VCaP (cell line): ENCODE measurements around the gene RNGTT.

ENCODE experiments used
- H3K27ac ChIP-seq: fragments of 450-650 bp; 2 replicates; pipeline ENCODE4 v1.5.1; 2017
- TF ChIP-seq, protein P1 (sequence below): fragments of 450-650 bp; conservative IDR thresholded peaks from 2 replicates; pipeline ENCODE4 v1.5.1; 2017; ENCODE audit warnings: mild to moderate bottlenecking, moderate library complexity

Gene RNGTT

DNA sequence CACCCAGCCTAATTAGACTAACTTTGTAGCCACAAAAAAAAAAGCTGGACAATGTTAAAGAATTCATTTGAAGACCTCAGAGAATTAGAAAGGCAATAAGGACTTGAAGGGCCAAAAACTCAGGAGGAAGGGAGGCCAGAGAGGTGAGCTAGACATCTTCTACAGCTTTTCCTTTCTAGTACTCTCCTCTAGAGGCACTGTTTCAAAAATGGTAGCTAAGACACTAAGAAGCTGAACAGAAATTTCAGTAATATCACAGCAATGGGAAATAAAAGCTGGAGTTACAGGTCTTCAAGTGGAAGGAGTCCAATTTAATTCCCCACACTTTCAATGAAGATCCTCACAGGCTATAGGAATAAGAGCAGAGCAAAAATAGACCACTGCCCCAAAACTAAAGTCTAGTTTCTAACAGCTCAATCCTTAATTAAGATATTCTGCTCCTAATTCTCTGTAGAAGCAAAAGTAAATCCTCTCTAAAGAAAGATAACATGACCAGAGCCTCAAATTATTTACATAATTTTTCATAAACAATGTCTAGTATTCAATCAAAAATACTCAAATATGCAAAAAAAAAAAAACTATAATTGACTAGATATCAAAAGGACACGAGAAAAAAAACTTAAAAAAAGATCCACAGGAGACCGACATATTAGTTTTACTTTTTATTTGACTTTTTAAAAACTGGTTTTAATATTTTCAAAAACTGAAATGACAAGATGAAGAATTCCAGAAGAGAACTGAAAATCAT lies 63.7 kb downstream of the RNGTT start:
- TF ChIP-seq, protein P1, sequence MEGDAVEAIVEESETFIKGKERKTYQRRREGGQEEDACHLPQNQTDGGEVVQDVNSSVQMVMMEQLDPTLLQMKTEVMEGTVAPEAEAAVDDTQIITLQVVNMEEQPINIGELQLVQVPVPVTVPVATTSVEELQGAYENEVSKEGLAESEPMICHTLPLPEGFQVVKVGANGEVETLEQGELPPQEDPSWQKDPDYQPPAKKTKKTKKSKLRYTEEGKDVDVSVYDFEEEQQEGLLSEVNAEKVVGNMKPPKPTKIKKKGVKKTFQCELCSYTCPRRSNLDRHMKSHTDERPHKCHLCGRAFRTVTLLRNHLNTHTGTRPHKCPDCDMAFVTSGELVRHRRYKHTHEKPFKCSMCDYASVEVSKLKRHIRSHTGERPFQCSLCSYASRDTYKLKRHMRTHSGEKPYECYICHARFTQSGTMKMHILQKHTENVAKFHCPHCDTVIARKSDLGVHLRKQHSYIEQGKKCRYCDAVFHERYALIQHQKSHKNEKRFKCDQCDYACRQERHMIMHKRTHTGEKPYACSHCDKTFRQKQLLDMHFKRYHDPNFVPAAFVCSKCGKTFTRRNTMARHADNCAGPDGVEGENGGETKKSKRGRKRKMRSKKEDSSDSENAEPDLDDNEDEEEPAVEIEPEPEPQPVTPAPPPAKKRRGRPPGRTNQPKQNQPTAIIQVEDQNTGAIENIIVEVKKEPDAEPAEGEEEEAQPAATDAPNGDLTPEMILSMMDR = peak; percentile 36

DNA sequence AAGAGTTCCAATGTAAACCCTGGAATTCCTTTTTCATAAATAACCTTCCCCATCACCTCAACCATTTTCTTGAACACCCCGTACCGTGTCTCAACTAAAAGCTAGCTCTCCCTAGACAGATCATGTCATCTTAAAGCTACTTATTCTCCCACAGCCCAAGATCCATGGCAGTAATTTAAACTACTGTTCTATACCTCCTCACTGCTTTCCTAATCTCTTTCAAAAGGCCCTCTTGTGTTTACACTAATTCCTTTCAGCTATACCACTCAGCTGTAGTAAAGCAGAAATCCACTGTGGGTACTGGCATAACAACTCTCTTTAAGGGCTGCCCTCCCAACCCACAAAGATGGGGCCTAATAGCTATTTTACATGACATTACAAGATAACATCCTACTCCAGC lies 67.5 kb downstream of the RNGTT start:
- TF ChIP-seq, protein P1 = no peak
- H3K27ac ChIP-seq = no peak overlapping the region

More for the DNA sequence above, 63.7 kb downstream of the RNGTT start:
- H3K27ac ChIP-seq = no peak overlapping the region

DNA sequence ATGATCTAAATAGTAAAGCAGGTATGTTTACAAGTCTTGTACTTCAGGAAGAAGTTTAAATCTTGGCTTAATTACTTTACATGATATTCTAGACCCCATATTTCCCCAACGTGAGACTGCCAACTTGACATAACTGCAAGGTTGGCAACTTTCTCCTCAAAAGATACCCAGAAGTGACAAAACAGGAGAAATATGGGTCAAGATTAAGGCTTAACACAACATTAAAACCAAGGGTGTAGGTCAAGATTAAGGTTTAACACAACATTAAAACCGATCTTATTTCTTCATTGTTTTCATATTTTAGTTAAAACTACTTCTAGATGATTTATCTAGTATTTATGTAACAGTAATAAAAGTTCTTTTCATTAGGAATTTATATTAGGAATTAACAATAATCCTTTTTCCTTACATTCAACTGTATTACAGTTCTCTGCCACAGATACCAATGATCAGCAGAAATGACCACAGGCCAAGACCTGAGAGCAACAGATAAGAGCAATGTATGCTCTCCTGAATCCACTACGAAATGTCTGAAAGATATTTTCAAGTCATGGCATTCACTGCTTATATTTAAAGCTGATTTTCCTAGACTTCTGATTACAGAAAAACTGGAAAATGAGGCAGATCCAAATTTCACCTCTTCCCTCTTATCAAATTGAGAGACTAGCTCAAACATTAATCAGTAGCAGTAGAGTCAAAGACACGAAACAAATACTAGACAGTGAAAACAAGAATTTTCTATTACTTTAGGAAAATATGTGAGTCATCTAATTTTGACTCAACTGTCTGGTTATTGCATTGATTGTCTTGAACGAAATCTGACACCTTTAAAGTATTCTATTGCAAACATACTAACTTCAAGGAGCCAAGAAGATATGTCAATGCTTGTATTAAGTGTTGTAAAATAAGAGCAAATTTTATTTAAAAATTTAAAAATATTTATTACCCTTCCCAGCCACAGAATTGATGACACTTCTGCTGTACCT lies 72.3 kb downstream of the RNGTT start:
- H3K27ac ChIP-seq = no peak overlapping the region
- TF ChIP-seq, protein P1 = no peak

DNA sequence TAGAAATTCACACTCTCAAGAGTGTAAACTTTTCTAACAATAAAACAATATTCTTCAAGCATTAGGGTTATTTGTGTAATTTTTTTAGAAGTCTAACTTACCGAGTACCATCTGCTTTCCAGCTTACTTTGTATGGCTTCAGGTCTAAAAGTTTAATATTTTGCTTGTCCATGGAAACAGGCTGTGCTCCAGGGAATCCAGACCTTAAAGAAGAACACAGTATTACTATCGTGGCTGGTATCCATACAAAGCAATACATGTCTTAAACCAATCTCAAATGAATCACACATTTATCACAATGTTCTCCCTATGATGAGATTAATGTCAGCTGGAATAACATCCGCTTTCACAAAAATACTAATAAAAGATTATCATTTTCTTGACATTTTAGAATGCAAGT lies 73.0 kb downstream of the RNGTT start:
- TF ChIP-seq, protein P1 = no peak
- H3K27ac ChIP-seq = no peak overlapping the region

DNA sequence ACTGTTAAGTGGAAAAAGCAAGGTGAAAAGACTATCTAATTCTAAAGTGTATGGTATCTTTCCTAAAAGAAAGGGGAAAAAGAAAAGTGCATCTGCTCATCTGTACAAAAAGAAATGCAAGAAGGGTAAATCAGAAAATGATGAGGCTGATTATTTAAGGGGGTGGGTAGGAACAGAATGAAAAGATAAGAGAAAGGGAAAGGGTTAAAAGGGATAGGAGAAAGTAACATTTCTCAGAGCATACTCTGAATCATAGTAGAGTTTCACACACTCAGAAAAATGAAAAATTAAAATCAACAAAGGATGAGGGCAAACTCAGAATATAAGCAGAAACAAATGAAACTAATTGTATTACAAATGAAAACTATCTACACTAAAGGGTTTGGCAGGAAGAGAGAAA lies 79.1 kb downstream of the RNGTT start:
- TF ChIP-seq, protein P1 = no peak
- H3K27ac ChIP-seq = no peak overlapping the region

DNA sequence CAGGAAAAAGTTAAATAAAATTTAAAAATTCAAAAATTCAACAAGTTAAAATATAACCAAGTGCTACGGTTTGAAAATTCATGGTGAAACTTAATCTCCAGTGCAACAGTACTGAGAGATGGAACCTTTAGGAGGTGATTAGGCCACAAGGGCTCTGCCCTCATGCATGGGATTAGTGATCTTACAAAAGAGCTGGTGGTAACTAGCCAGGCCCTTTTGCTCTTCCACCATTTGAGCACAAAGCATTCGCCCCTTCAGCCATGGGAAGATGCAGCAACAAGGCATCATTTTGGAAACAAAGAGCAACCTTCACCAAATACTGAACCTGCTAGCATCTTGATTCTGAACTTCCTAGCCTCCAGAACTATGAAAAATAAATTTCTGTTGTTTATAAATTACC lies 80.9 kb downstream of the RNGTT start:
- TF ChIP-seq, protein P1 = no peak
- H3K27ac ChIP-seq = no peak overlapping the region

DNA sequence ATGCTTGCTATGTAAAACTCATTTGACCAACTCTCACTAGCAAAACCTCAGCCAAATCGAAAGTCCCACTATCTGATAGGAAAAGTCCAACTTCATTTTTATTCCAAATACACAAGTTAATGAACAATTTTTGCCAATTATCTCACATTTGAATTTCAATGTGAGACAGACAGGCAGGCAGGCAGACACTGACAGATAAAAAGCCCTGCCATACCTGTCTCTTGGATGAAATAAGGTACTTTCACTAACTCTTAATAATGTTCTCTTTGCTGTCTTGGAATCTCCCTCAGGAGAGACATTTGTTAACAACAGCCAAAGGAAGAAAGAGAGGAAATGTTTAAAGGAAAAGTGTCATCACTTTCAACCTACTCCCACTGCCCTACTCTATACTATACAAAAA lies 82.0 kb downstream of the RNGTT start:
- H3K27ac ChIP-seq = no peak overlapping the region
- TF ChIP-seq, protein P1 = no peak
